HG02798 (cell line): ENCODE data around the gene NMNAT3.

ENCODE experiments used
- ATAC-seq: cut with Tn5 transposase; IDR thresholded peaks from one replicate; pipeline ENCODE4 v1.9.1; 2021; ENCODE audit warnings: mild to moderate bottlenecking; ENCODE audit not compliant: unreplicated experiment, poor library complexity

Gene NMNAT3

DNA sequence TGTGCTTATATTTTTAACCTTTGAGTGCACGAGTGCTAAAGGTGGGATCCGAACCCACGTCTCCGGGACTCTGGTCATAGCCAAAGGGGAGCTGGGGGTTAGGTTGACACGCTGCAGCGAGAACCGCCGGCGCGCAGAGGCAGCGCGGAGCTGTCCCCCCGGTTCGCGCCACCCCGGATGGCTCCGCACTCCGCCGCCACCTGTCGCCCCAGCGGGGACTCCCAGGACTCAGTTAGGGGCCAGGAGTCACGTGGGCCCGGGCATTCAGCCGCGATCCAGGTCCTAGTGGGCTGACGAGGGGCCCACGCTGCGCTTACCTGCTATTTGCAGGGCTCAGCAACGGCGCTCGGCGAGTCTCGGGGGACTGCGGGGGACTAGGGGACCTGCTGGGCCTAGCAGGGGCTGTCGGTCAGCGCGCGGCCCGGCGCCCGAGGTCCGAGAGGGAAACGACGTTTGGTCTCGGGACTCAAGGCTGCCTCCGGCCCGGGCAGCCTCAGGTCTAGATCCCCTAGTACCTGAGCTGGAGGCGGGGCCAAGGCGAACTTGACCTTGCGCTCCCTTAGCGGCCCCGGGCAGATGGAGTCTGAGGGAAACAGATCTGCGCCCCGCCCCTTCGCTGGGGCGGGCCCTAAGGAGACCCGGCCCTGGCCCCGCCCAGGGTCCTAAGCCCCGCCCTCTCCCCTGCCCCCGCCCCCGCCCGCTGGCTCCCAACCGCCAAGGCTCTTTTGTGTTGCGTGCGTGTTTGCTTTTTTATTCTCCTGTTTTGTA lies at the start of gene NMNAT3:
TSS of gene NMNAT3 (minus strand) at position 585 of the 768 bp plus-strand sequence. CDS start 50,248 bp downstream, outside the sequence.
- peak; percentile 98 for ATAC-seq

DNA sequence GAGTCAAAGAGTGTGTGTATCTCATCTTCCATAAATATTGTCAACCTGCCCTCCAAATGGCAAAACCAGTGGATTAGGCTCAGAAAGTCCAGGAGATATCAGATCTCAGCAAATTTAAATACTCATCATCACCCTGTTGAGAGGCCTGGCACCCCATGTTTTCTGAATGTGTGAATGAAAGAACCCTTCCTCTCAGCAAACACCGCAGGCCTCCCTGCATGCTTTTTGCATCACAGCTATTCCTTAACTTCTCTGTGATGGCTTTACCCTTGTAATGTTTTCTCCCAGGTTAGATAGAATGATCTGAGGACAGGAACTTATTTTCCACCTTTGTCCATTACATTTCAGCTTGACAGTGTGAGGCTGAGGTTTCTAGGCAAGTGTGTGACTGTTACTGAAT lies 43.6 kb upstream of the NMNAT3 start:
- ATAC-seq: no peak

DNA sequence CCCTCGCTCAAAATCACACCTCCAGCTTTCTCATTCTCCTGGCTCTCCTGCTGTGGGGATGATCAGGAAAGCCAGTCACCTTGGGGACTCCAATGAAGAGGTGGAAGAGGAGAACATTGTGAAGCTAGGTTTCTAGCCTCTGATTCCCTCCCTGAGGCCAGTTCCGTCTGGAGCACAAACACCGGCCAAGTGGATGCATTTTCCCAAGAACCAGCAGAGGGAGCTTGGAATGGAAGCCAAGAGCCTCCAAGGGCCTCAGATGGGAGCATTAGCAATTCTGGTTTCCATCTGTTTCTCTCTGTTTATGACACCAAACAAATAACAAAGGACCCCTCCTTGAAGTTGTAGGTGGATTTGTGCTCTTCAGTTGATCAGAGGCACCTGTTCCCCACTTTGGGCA lies 40.6 kb upstream of the NMNAT3 start:
- ATAC-seq: no peak

- no peak for ATAC-seq
These were observed 39.2 kb upstream of the NMNAT3 start for GRCh38 chr3:139716908-139717485.

DNA sequence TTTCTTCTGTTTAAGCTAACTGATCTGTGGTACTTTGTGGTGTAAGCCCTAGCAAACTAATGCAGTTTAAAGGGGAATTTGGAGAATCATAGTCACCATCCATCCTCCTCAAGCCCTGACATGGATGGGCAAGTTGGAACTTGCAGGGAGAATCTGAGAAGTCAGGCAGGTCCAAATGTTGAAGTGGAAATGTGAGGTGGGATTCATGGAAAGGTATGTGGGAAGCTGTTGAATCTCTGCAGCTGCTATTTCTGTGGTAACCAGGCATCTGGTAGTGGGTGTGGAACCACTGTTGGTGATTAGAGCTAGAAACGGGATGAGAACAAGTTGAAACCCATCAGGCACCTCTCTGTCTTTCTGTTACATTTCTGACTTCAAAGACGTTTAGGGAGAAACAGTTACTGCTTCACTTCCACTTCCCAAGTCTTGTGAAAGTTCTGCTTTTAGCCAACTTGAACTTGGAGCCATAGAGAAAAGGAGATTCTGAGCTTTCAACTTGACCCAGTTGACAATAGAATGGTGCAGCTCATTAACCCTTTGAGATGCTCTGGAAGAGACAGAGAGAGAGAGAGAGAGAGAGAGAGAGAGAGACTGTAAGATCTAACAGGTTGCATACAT lies 38.1 kb upstream of the NMNAT3 start:
- no peak for ATAC-seq

- no peak for ATAC-seq
These were observed 37.4 kb upstream of the NMNAT3 start for GRCh38 chr3:139715166-139715565.

- ATAC-seq: no peak
These were observed 32.4 kb upstream of the NMNAT3 start for GRCh38 chr3:139710212-139710611.

DNA sequence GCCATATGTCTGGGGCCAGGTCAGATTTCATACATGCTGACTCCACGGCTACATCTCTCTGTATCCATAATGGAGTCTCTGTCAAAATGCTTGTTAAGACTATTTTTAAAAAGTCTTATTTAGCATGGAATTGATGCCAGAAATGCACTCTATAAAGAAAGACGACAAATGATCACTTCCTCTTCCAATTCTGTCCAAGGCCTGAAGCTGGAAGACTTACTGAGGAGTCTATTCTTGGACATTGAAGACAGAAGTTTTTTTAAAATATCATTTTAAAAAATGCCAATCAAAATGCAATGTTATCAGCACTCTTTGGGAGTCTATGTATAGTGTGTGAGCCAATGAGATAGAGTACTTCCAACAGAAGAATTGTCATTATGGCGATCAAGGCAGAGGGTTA lies 27.9 kb upstream of the NMNAT3 start:
- ATAC-seq: no peak

GRCh38 chr3:139696314-139696604 lies 18.5 kb upstream of the NMNAT3 start:
- ATAC-seq: no peak

DNA sequence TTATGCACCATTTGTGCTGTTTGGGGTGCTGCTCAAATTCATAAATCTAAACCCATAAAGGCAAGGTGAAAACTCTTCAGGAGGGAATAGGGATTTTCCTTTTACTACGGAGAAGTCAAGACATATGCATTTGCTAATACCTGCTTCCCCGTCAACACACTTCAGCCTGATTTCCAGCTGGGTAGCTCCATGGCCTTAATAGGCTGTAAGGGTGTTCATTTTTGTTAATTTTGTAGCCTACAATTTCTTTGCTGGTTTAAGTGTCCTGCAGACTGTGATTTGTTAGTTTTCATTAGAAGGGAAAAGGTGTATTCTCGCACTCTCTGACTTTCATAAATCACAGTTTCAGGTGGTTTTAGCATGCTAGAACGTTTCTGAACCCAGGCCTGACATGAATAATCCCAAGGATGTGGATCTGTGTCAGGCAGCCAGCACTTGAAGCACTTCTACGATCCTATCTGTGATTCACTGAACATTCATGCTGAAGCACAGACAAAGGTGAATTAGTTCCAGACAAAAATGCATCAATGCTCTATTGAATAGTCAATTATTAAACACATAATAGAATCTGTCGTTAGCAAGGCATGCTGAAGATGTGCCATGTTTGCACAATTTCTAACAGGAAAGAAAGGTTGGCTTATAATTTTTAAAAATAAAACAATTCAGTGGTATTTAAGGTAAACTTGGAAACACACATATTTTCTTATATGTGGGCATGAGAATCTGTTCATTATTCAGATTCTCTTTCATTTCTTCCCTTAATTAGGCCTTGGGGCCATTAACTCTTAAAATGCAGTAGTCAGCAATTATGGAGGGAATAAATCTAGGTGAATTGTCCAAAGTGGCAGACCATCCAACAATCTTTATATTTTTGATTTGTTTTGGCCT lies 17.9 kb upstream of the NMNAT3 start:
- ATAC-seq: no peak

DNA sequence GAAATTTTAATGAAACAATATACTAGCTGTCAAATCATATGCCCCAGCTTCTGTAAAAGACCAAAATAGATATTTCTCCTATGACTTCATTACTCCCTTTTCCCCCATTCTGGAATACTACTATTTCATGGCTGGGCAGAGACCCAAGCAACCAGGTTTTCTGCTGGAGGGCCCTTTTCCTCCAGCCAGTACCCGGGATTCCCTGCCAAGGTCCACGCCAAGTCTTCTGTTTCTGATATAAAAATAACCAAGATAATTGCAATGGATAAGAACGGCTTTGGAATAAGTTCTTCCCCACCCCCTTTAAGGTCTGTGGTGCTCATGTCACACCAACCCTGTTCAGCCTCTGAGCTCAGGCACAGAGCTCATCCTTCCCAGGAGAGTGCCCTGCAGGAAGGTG lies 17.2 kb upstream of the NMNAT3 start:
- ATAC-seq: no peak

DNA sequence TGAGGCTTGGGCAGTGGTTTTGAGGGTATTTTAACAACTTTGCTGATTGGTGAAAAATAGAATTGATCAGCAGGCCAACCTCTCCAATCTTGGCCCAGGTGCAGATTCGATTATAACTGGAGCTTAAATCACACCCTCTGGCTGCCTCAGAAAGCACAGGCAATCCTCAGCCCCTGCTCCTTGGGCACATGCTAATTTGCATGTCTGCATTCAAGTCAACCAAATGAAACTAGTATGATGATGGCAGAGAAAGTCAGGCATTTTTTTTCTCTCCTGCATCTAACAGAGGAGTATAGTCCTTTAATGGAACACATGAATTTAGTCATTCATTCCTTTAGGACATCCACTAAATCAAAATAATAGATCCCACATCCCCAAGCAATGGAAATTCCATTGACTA lies 16.8 kb upstream of the NMNAT3 start:
- no peak for ATAC-seq

DNA sequence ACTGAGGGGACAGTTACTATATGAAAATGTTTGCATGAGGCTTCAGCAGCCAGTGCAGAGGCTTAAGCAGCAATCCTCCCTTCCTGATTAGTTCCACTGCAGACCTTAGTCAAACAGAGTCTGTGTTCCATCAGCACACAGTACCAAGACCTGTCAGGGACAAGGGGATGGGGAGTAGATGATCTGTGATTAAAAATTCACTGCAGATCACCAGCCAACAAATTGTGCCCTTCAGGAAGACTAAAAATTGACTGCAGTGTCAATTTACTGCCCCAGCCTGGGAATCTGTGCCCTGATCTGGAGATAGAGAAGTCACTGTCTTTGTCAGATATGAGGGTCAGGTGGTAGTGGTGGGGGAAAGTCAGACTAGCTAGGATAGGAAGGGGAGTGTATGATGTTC lies 13.8 kb upstream of the NMNAT3 start:
- no peak for ATAC-seq

DNA sequence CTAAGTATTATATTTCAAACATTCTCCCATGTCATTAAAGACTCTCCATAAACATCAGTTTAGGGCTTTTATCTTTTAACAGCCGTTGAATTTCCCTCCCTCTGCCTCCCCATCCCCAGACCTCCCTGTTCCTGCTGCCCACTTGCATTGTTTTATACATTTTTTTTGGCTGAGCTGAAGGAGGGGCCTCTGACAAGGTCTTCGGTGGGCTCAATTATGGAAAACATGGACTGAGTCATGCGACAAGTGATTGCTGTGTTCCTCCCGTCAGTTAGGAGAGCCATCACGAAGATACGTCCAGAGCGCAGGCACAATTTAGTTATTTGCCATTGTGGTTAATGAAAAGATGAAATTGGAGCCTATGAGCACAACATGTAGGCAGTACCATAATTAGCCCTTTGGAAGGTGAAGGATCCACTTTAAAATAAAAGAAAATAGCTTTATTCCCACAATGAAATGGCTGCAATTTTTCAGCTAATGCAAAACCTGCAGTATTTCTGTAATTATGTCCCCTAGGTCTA lies 12.0 kb upstream of the NMNAT3 start:
- no peak for ATAC-seq

DNA sequence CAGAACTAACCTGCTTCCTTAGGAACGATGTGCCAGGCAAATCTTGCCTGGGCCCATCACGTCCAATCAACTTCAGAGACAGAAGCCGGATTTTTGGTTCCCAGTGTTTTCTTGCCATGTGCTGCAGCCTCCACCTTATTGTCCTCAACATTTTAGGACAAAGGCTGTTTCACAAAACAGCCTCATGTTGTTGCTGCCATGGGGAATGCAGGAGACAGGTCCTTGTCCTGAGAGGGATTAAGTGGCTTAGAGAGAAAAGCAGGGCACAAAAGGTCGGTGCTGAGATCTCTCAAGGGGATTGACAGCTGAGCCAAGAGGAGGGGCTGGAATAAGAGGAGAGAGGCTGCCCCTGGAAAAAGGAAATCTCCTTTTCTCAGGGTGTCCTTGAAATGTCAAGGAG lies 11.3 kb upstream of the NMNAT3 start:
- ATAC-seq: no peak

GRCh38 chr3:139687431-139687830 lies 9.7 kb upstream of the NMNAT3 start:
- no peak for ATAC-seq

- ATAC-seq: no peak
These were observed 8.9 kb upstream of the NMNAT3 start for GRCh38 chr3:139686624-139687023.

DNA sequence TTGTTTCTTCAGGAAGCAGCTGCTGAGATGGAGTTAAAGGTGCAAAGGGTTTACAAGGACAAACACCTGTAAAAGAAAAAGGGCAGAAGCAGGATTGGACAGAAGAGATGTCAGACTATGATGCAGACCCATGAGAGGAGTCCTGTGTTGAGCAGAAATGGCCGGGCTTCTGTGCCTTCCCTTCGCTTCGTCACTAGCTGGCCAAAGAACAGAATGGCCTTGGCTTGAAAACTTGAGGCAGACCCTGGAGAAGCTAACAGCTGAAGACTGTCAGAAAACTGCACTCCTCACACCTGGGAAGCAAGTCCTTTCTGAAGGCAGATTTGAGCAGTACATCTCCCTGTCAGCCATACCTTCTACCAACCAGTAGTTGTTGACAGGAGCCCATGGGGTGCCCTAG lies 8.4 kb upstream of the NMNAT3 start:
- no peak for ATAC-seq

GRCh38 chr3:139679220-139679775 lies 1.5 kb upstream of the NMNAT3 start:
- ATAC-seq: no peak

DNA sequence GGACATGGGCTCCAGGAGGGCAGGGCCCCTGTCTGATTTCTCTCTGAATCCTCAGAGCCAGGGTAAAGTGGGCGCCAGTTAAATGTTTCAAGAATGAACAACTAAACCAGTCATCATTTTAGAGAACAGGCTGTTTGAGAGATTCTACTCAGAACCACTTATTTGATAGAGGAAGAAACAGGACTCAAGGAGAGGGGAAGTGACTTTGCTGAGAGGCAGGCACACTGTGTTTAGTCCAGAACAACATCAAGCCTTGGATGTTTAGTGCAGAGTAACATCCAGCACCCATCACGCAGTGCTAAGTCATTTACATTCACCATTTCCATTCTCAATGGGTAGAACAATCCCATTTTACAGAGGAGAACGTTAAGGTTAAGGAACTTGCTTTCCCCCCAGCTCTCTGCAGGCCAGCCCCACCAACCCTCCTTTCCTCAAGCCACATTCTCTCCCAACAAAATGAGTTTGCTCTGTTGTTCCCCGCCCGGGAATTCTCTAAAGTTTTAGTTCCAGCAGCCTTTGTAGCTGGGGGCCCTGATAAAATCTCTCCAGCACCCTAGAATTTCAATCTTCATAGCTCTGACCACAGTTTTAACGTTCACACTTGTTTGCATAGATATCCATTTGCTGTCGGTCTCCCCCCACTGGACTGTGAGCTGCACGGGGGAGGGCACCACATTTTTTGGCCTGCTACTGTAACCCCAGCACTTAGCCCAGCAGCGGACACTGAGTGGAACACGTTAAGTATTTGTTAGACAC lies 962 bp downstream of the NMNAT3 start:
- ATAC-seq: no peak
